H9 (cell line): ENCODE data around the gene PRLHR. TPM values are rescaled to one million over a fixed set of nuclear protein-coding genes. Genes with fewer than 3 reads are reported as not detected.
"Not testable (repeated sequence)": the region's sequence is repeated elsewhere in the genome, so short reads cannot be mapped to it uniquely, and the experiment has no call there.

Experiments
- DNase-seq: peaks from one replicate; pipeline ENCODE4 v3.0.0-alpha.2; 2017
- H2AFZ ChIP-seq: one replicate; pipeline ENCODE4 v1.6.1; 2013; ENCODE audit warnings: mild to moderate bottlenecking, low read length, control low read depth, moderate library complexity
- H2AK5ac ChIP-seq: 2 replicates; pipeline ENCODE4 v1.6.1; 2013; ENCODE audit warnings: low read length, control low read depth, mixed read lengths; ENCODE audit not compliant: insufficient read length
- H2BK120ac ChIP-seq: one replicate; pipeline ENCODE4 v1.6.1; 2013; ENCODE audit warnings: low read depth, mild to moderate bottlenecking, low read length, control low read depth, inconsistent platforms; ENCODE audit not compliant: poor library complexity, severe bottlenecking
- H2BK12ac ChIP-seq: 2 replicates; pipeline ENCODE4 v1.6.1; 2013; ENCODE audit warnings: low read length, control low read depth, mixed read lengths, low read depth; ENCODE audit not compliant: insufficient read length
- H2BK15ac ChIP-seq: 2 replicates; pipeline ENCODE4 v1.6.1; 2013; ENCODE audit warnings: low read depth, low read length, control low read depth
- H2BK20ac ChIP-seq: one replicate; pipeline ENCODE4 v1.6.1; 2013; ENCODE audit warnings: low read depth, mild to moderate bottlenecking, low read length, control low read depth, inconsistent platforms; ENCODE audit not compliant: poor library complexity, severe bottlenecking
- H2BK5ac ChIP-seq: 2 replicates; pipeline ENCODE4 v1.6.1; 2013; ENCODE audit warnings: low read length, control low read depth, mixed read lengths; ENCODE audit not compliant: insufficient read length
- H3K14ac ChIP-seq: 2 replicates; pipeline ENCODE4 v1.6.1; 2013; ENCODE audit warnings: low read length, control low read depth; ENCODE audit not compliant: insufficient read depth
- H3K18ac ChIP-seq: 2 replicates; pipeline ENCODE4 v1.6.1; 2013; ENCODE audit warnings: low read depth, mild to moderate bottlenecking, mixed read lengths, low read length, control low read depth; ENCODE audit not compliant: insufficient read length
- H3K23ac ChIP-seq: 2 replicates; pipeline ENCODE4 v1.6.1; 2013; ENCODE audit warnings: low read length, control low read depth, mixed read lengths, low read depth; ENCODE audit not compliant: insufficient read length
- H3K23me2 ChIP-seq: 2 replicates; pipeline ENCODE4 v1.6.1; 2013; ENCODE audit warnings: low read depth, mild to moderate bottlenecking, mixed read lengths, low read length, control low read depth; ENCODE audit not compliant: insufficient read length, poor library complexity, severe bottlenecking
- H3K27ac ChIP-seq: 2 replicates; pipeline ENCODE4 v1.5.1; 2013; ENCODE audit warnings: low read length, control low read depth, mixed read lengths, low read depth; ENCODE audit not compliant: insufficient read length
- H3K27me3 ChIP-seq: 2 replicates; pipeline ENCODE4 v1.6.1; 2013; ENCODE audit warnings: low read length, control low read depth, inconsistent platforms; ENCODE audit not compliant: insufficient read depth
- H3K4ac ChIP-seq: 2 replicates; pipeline ENCODE4 v1.6.1; 2013; ENCODE audit warnings: low read depth, mild to moderate bottlenecking, control low read depth, inconsistent platforms, low read length, moderate library complexity
- H3K4me1 ChIP-seq: 2 replicates; pipeline ENCODE4 v1.6.1; 2013; ENCODE audit warnings: low read length, control low read depth, inconsistent platforms; ENCODE audit not compliant: insufficient read depth
- H3K4me2 ChIP-seq: 2 replicates; pipeline ENCODE4 v1.6.1; 2013; ENCODE audit warnings: low read length, control low read depth, mixed read lengths; ENCODE audit not compliant: insufficient read length, insufficient read depth
- H3K56ac ChIP-seq: 2 replicates; pipeline ENCODE4 v1.6.1; 2013; ENCODE audit warnings: low read depth, mild to moderate bottlenecking, mixed read lengths, low read length, control low read depth; ENCODE audit not compliant: insufficient read length
- H3K79me1 ChIP-seq: 2 replicates; pipeline ENCODE4 v1.6.1; 2013; ENCODE audit warnings: low read depth, mild to moderate bottlenecking, moderate library complexity, low read length, control low read depth, inconsistent platforms; ENCODE audit not compliant: insufficient read depth, poor library complexity, severe bottlenecking
- H3K79me2 ChIP-seq: 2 replicates; pipeline ENCODE4 v1.6.1; 2013; ENCODE audit warnings: low read length, control low read depth, inconsistent platforms; ENCODE audit not compliant: insufficient read depth
- H3K9ac ChIP-seq: 2 replicates; pipeline ENCODE4 v1.6.1; 2013; ENCODE audit warnings: low read length, control low read depth, mixed read lengths; ENCODE audit not compliant: insufficient read length; ENCODE audit errors: extremely low read depth
- H3K9me3 ChIP-seq: one replicate; pipeline ENCODE4 v1.6.1; 2013; ENCODE audit warnings: low read depth, low read length, inconsistent platforms; ENCODE audit not compliant: control insufficient read depth
- H3T11ph ChIP-seq: one replicate; pipeline ENCODE4 v1.6.1; 2013; ENCODE audit warnings: mild to moderate bottlenecking, low read length, control low read depth, inconsistent platforms
- H4K20me1 ChIP-seq: one replicate; pipeline ENCODE4 v1.6.1; 2013; ENCODE audit not compliant: control insufficient read depth, insufficient read length, insufficient read depth
- H4K5ac ChIP-seq: 2 replicates; pipeline ENCODE4 v1.6.1; 2013; ENCODE audit warnings: low read depth, mild to moderate bottlenecking, mixed read lengths, low read length, control low read depth; ENCODE audit not compliant: insufficient read length
- H4K8ac ChIP-seq: replicated peaks from 2 replicates; pipeline ENCODE4 v1.6.1; 2013; ENCODE audit warnings: low read length, control low read depth, mixed read lengths, low read depth; ENCODE audit not compliant: insufficient read length
- H4K91ac ChIP-seq: 2 replicates; pipeline ENCODE4 v1.6.1; 2013; ENCODE audit warnings: low read depth, mild to moderate bottlenecking, moderate library complexity, mixed read lengths, low read length, control low read depth; ENCODE audit not compliant: insufficient read length
- H3K27ac Mint-ChIP-seq, 3 experiments: 2 replicates in 2 of 3; 3 replicates in 1 of 3; pipeline ENCODE4 v1.8.0; 2020 to 2021; ENCODE audit warnings: mixed read lengths in 3 of 3, mild to moderate bottlenecking in 1 of 3, moderate library complexity in 1 of 3
- H3K27me3 Mint-ChIP-seq: 2 replicates; pipeline ENCODE4 v1.8.0; 2021; ENCODE audit warnings: low read depth, mild to moderate bottlenecking, moderate library complexity, mixed read lengths
- H3K36me3 Mint-ChIP-seq, 3 experiments: 2 replicates in 2 of 3; 3 replicates in 1 of 3; pipeline ENCODE4 v1.8.0; 2020 to 2021; ENCODE audit warnings: low read depth in 3 of 3, mixed read lengths in 3 of 3; ENCODE audit not compliant: insufficient read depth in 1 of 3
- H3K4me1 Mint-ChIP-seq, 2 experiments: 2 replicates each; pipeline ENCODE4 v1.8.0; 2020; ENCODE audit warnings: mixed read lengths in 2 of 2
- H3K4me3 Mint-ChIP-seq, 2 experiments: 2 replicates in 1 of 2; 3 replicates in 1 of 2; pipeline ENCODE4 v1.8.0; 2020 to 2021; ENCODE audit warnings: mild to moderate bottlenecking in 2 of 2, mixed read lengths in 2 of 2, moderate library complexity in 1 of 2
- H3K9me3 Mint-ChIP-seq, 2 experiments: 2 replicates in 1 of 2; 3 replicates in 1 of 2; pipeline ENCODE4 v1.8.0; 2020; ENCODE audit warnings: mild to moderate bottlenecking in 2 of 2, mixed read lengths in 2 of 2, moderate library complexity in 1 of 2
- WGBS: extraction: QIAGEN DNeasy Blood & Tissue Kit; methylation state at CpG from one replicate; pipeline ENCODE4 v1.1.7; 2013; ENCODE audit warnings: missing lambda C conversion rate, low lambda C conversion rate, mixed read lengths; ENCODE audit not compliant: insufficient read length; ENCODE audit errors: extremely low coverage; 5-methylcytosine and 5-hydroxymethylcytosine counted together
- total RNA-seq: library from RNA; stranded (reverse); gene quantifications from 2 replicates; pipeline ENCODE4 v1.2.1, GENCODE V29; 2021
- TF ChIP-seq, protein P1 (sequence below): fragments of 200-600 bp; sonication (generic); conservative IDR thresholded peaks from 3 replicates; pipeline ENCODE4 v1.8.0; 2021; ENCODE audit warnings: antibody characterized with exemption, mild to moderate bottlenecking

The PRLHR gene
- total RNA-seq, 1 experiment from 2014 or later, result not detected

DNA sequence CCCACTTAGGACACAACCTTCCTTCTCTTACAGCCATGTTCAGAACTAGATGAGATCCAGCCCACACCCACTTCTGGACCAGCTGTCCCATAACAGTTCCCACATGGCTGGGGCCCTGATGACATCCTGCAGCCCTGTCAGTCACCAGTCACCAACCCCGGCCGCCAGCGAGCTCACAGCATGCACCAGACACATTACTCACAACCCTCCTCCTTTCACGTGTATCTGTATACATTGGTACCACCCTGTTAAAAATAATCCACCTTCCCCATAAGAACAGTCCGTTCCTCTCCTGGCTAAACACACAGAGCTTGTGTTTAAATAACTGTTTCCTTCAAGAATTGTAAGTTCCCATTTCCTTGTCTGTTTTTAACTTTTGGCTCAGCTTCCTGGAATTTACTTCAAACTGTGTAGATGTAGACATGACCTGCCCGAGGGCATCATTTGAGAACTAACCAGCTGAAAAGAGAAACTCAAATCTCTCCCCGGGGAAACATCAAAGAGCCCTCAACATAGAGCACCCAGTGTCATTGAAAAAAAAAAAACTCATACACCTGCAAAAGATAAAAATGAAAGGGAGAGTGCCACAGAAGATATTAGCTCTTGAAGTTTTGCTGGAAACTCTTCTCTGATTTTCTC, 26.0 kb upstream of the PRLHR start:
- no peak overlapping the region for H3K27ac ChIP-seq
- Mint-ChIP-seq H3K9me3 (no peaks in the 10 kb centered on the region), H3K4me1 (peaks cover 19 to 22% of the 10 kb centered on the region in 2 experiments), H3K4me3 (no peak overlapping the region), H3K36me3 (no peaks in the 10 kb centered on the region; a peak in 1 of 7 replicates), H3K27me3 (peaks cover 2% of the 10 kb centered on the region; the same call in 1 of the 2 replicates), H3K27ac (no peak overlapping the region)
- H2BK120ac ChIP-seq, result no peak overlapping the region
- H3K4me2 ChIP-seq, result no peak overlapping the region
- no peaks in the 10 kb centered on the region for H3K4me1 ChIP-seq
- H3K79me1 ChIP-seq, result no peaks in the 10 kb centered on the region
- no peak overlapping the region for H2BK12ac ChIP-seq
- H3K23ac ChIP-seq, result no peak overlapping the region
- H2AK5ac ChIP-seq, result no peak overlapping the region
- no peak overlapping the region for H4K91ac ChIP-seq
- H3K4ac ChIP-seq, result no peak overlapping the region
- no peak overlapping the region for H2BK20ac ChIP-seq
- DNase-seq, result no peak
- no peak overlapping the region for H3T11ph ChIP-seq
- no peaks in the 10 kb centered on the region for H4K20me1 ChIP-seq
- no CpG with 5 or more reads among the region's 7 CpGs for WGBS
- TF ChIP-seq, protein P1, sequence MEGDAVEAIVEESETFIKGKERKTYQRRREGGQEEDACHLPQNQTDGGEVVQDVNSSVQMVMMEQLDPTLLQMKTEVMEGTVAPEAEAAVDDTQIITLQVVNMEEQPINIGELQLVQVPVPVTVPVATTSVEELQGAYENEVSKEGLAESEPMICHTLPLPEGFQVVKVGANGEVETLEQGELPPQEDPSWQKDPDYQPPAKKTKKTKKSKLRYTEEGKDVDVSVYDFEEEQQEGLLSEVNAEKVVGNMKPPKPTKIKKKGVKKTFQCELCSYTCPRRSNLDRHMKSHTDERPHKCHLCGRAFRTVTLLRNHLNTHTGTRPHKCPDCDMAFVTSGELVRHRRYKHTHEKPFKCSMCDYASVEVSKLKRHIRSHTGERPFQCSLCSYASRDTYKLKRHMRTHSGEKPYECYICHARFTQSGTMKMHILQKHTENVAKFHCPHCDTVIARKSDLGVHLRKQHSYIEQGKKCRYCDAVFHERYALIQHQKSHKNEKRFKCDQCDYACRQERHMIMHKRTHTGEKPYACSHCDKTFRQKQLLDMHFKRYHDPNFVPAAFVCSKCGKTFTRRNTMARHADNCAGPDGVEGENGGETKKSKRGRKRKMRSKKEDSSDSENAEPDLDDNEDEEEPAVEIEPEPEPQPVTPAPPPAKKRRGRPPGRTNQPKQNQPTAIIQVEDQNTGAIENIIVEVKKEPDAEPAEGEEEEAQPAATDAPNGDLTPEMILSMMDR, result no peak
- no peaks in the 10 kb centered on the region for H3K27me3 ChIP-seq
- no peak overlapping the region for H2BK5ac ChIP-seq
- H3K9ac ChIP-seq, result no peak overlapping the region
- no peaks in the 10 kb centered on the region for H3K79me2 ChIP-seq
- no peak overlapping the region for H3K56ac ChIP-seq
- no peak overlapping the region for H2BK15ac ChIP-seq
- no peak overlapping the region for H2AFZ ChIP-seq
- H3K18ac ChIP-seq, result no peak overlapping the region
- no peak overlapping the region for H4K5ac ChIP-seq
- H3K9me3 ChIP-seq, result no peaks in the 10 kb centered on the region
- H3K14ac ChIP-seq, result no peak overlapping the region
- H4K8ac ChIP-seq, result no peak overlapping the region
- H3K23me2 ChIP-seq, result no peaks in the 10 kb centered on the region

GRCh38 chr10:118613863-118614262, 18.4 kb upstream of the PRLHR start:
- WGBS, result no CpG with 5 or more reads among the region's 4 CpGs
- not testable (repeated sequence) for DNase-seq, H3K9me3 Mint-ChIP-seq, H2AFZ ChIP-seq, H3K79me1 ChIP-seq, H3T11ph ChIP-seq, H3K9me3 ChIP-seq, H3K14ac ChIP-seq, H3K4me1 Mint-ChIP-seq, H3K4me3 Mint-ChIP-seq, H2BK20ac ChIP-seq, H3K4me1 ChIP-seq, H2BK15ac ChIP-seq, H2AK5ac ChIP-seq, H3K27ac ChIP-seq, H3K79me2 ChIP-seq, H2BK5ac ChIP-seq, H4K20me1 ChIP-seq, H3K9ac ChIP-seq, H3K23ac ChIP-seq, H3K4me2 ChIP-seq, H3K56ac ChIP-seq, H2BK12ac ChIP-seq, H3K27me3 Mint-ChIP-seq, H4K5ac ChIP-seq, H3K4ac ChIP-seq, H3K27me3 ChIP-seq, H3K36me3 Mint-ChIP-seq, H3K23me2 ChIP-seq, H4K8ac ChIP-seq, H3K18ac ChIP-seq, H4K91ac ChIP-seq, H2BK120ac ChIP-seq
- H3K27ac Mint-ChIP-seq, result peak overlapping the region in 1 of 3 experiments; percentile 37; a peak in 2 of 7 replicates
